GM23248 (cell line): Measurements from ENCODE around the gene MCOLN3. TPM values are rescaled to one million over a fixed set of nuclear protein-coding genes. Genes with fewer than 3 reads are reported as not detected.

Source experiments
- DNase-seq: peaks from one replicate; pipeline ENCODE4 v3.0.0-alpha.2; 2015
- H2AFZ ChIP-seq: fragments of 200-600 bp; sonication (generic); 2 replicates; pipeline ENCODE4 v1.6.1; 2016; ENCODE audit warnings: antibody characterized with exemption
- H3F3A ChIP-seq: fragments of 200-600 bp; sonication (generic); 2 replicates; pipeline ENCODE4 v1.6.1; 2016; ENCODE audit warnings: mild to moderate bottlenecking, antibody characterized with exemption, mixed run types; ENCODE audit not compliant: insufficient read depth
- H3K27ac ChIP-seq: fragments of 200-600 bp; sonication (generic); 2 replicates; pipeline ENCODE4 v1.5.1; 2016; ENCODE audit warnings: mild to moderate bottlenecking
- H3K27me3 ChIP-seq: fragments of 200-600 bp; sonication (generic); replicated peaks from 2 replicates; pipeline ENCODE4 v1.6.1; 2016; ENCODE audit warnings: mild to moderate bottlenecking; ENCODE audit not compliant: insufficient read depth
- H3K36me3 ChIP-seq: fragments of 200-600 bp; sonication (generic); 2 replicates; pipeline ENCODE4 v1.6.1; 2016; ENCODE audit warnings: low read depth, mild to moderate bottlenecking
- H3K4me1 ChIP-seq: fragments of 200-600 bp; sonication (generic); 2 replicates; pipeline ENCODE4 v1.6.1; 2016; ENCODE audit warnings: mild to moderate bottlenecking; ENCODE audit not compliant: insufficient read depth
- H3K4me2 ChIP-seq: fragments of 200-600 bp; sonication (generic); one replicate; pipeline ENCODE4 v1.6.1; 2016; ENCODE audit warnings: mild to moderate bottlenecking; ENCODE audit not compliant: unreplicated experiment
- H3K4me3 ChIP-seq: fragments of 200-600 bp; sonication (generic); 2 replicates; pipeline ENCODE4 v1.5.1; 2016; ENCODE audit warnings: mild to moderate bottlenecking
- H3K79me2 ChIP-seq: fragments of 200-600 bp; sonication (generic); 2 replicates; pipeline ENCODE4 v1.6.1; 2016; ENCODE audit warnings: mild to moderate bottlenecking; ENCODE audit not compliant: insufficient read depth
- H3K9ac ChIP-seq: fragments of 200-600 bp; sonication (generic); 2 replicates; pipeline ENCODE4 v1.6.1; 2016; ENCODE audit warnings: mild to moderate bottlenecking
- H3K9me2 ChIP-seq: fragments of 200-600 bp; sonication (generic); 2 replicates; pipeline ENCODE4 v1.6.1; 2016; ENCODE audit warnings: mixed run types, mild to moderate bottlenecking, moderate library complexity; ENCODE audit not compliant: insufficient read depth
- H3K9me3 ChIP-seq: fragments of 200-600 bp; sonication (generic); one replicate; pipeline ENCODE4 v1.6.1; 2017; ENCODE audit warnings: low read depth
- H4K20me1 ChIP-seq: fragments of 200-600 bp; sonication (generic); 2 replicates; pipeline ENCODE4 v1.6.0; 2016; ENCODE audit not compliant: insufficient read depth
- EZH2 ChIP-seq: fragments of 200-600 bp; sonication (generic); IDR thresholded peaks from 2 replicates; pipeline ENCODE4 v1.6.1; 2018; ENCODE audit warnings: antibody characterized with exemption, mild to moderate bottlenecking; ENCODE audit not compliant: insufficient read depth, poor library complexity, severe bottlenecking
- EZH2phosphoT487 ChIP-seq: fragments of 200-600 bp; sonication (generic); IDR thresholded peaks from 2 replicates; pipeline ENCODE4 v1.6.1; 2018; ENCODE audit warnings: antibody characterized with exemption, moderate library complexity, mild to moderate bottlenecking, low read depth; ENCODE audit not compliant: insufficient read depth
- WGBS, 2 experiments: methylation state at CpG; one replicate each; pipeline ENCODE4 v1.1.6; 2015 to 2017; ENCODE audit warnings: low lambda C conversion rate in 2 of 2, low coverage in 1 of 2; ENCODE audit errors: missing lambda C conversion rate in 2 of 2; 5-methylcytosine and 5-hydroxymethylcytosine counted together
- in situ Hi-C: fragments of 300-500 bp; cut with MboI; formaldehyde crosslinking; loops from 2 replicates; pipeline ENCODE4 v1.15.0; 2020
- polyA plus RNA-seq: library from polyadenylated mRNA; unstranded; fragments of >200 nt; fragmentation: Nextera tagmentation; extraction: Ambion mirVana; gene quantifications from 2 replicates; pipeline ENCODE4 v1.2.1, GENCODE V29; 2016
- total RNA-seq: library from RNA; depleted of rRNA; stranded (reverse); fragments of >200 nt; shearing (Covaris generic); gene quantifications from 2 replicates; pipeline ENCODE4 v1.2.3, GENCODE V29; 2014

Gene MCOLN3
- total and polyA plus RNA-seq, 2 experiments from 2014 or later, result 0.54 to 1.0 TPM

GRCh38 chr1:85059563-85059962, 11.3 kb upstream of the MCOLN3 start:
- TF ChIP-seq EZH2phosphoT487 (no peak), EZH2 (no peak)
- H3K4me3 ChIP-seq, result no peak overlapping the region
- DNase-seq, result no peak
- no peaks in the 10 kb centered on the region for H3K27me3 ChIP-seq
- no peaks in the 10 kb centered on the region for H4K20me1 ChIP-seq
- no peaks in the 10 kb centered on the region for H3K36me3 ChIP-seq
- H3K4me1 ChIP-seq, result peaks cover 5% of the 10 kb centered on the region
- H3F3A ChIP-seq, result no peaks in the 10 kb centered on the region
- 97 to 98% methylated on average over 2 of the region's 2 CpGs for WGBS, 2 experiments
- no peaks in the 10 kb centered on the region for H3K9me2 ChIP-seq
- H3K9me3 ChIP-seq, result no peaks in the 10 kb centered on the region
- H3K4me2 ChIP-seq, result no peak overlapping the region
- in situ Hi-C loops, result no loop called here
- H3K79me2 ChIP-seq, result no peaks in the 10 kb centered on the region
- H3K9ac ChIP-seq, result no peak overlapping the region
- H2AFZ ChIP-seq, result no peak overlapping the region
- H3K27ac ChIP-seq, result no peak overlapping the region

- no peak overlapping the region for H3K4me2 ChIP-seq
- in situ Hi-C loops, result no loop called here
- H3K4me1 ChIP-seq, result peaks cover 5% of the 10 kb centered on the region
- no peaks in the 10 kb centered on the region for H3K36me3 ChIP-seq
- H3K27ac ChIP-seq, result no peak overlapping the region
- no peaks in the 10 kb centered on the region for H3F3A ChIP-seq
- no peaks in the 10 kb centered on the region for H3K27me3 ChIP-seq
- TF ChIP-seq EZH2 (no peak), EZH2phosphoT487 (no peak)
- no peak overlapping the region for H3K4me3 ChIP-seq
- no peaks in the 10 kb centered on the region for H4K20me1 ChIP-seq
- no peaks in the 10 kb centered on the region for H3K9me3 ChIP-seq
- WGBS, 2 experiments, result 2 to 7% methylated on average over 1 of the region's 1 CpG
- H3K79me2 ChIP-seq, result no peaks in the 10 kb centered on the region
- H3K9ac ChIP-seq, result no peak overlapping the region
- no peaks in the 10 kb centered on the region for H3K9me2 ChIP-seq
- no peak overlapping the region for H2AFZ ChIP-seq
- no peak for DNase-seq
Observed at GRCh38 chr1:85058786-85059185, 10.5 kb upstream of the MCOLN3 start.

- 7 to 26% methylated on average over 1 of the region's 1 CpG for WGBS, 2 experiments
- no peak for DNase-seq
- H3F3A ChIP-seq, result no peaks in the 10 kb centered on the region
- no peaks in the 10 kb centered on the region for H3K9me2 ChIP-seq
- no peak overlapping the region for H2AFZ ChIP-seq
- no peaks in the 10 kb centered on the region for H4K20me1 ChIP-seq
- H3K4me1 ChIP-seq, result peaks cover 5% of the 10 kb centered on the region
- in situ Hi-C loops, result no loop called here
- no peak overlapping the region for H3K4me3 ChIP-seq
- no peaks in the 10 kb centered on the region for H3K79me2 ChIP-seq
- TF ChIP-seq EZH2phosphoT487 (no peak), EZH2 (no peak)
- H3K4me2 ChIP-seq, result no peak overlapping the region
- H3K36me3 ChIP-seq, result no peaks in the 10 kb centered on the region
- no peaks in the 10 kb centered on the region for H3K9me3 ChIP-seq
- H3K27ac ChIP-seq, result no peak overlapping the region
- H3K9ac ChIP-seq, result no peak overlapping the region
- H3K27me3 ChIP-seq, result no peaks in the 10 kb centered on the region
Observed at GRCh38 chr1:85058311-85058710, 10.0 kb upstream of the MCOLN3 start.

GRCh38 chr1:85054664-85055063, 6.4 kb upstream of the MCOLN3 start:
- Histone ChIP-seq H2AFZ (no peak overlapping the region), H3F3A (no peaks in the 10 kb centered on the region), H3K9me2 (no peaks in the 10 kb centered on the region), H3K27me3 (0 out of 2 replicates have a peak, but pooled peaks cover 6% of the 10 kb centered on the region), H4K20me1 (no peaks in the 10 kb centered on the region), H3K4me3 (no peak overlapping the region), H3K9ac (no peak overlapping the region), H3K27ac (no peak overlapping the region), H3K4me1 (no peaks in the 10 kb centered on the region), H3K79me2 (no peaks in the 10 kb centered on the region), H3K9me3 (no peaks in the 10 kb centered on the region), H3K4me2 (no peak overlapping the region), H3K36me3 (no peaks in the 10 kb centered on the region)
- in situ Hi-C loops, result no loop called here
- DNase-seq, result no peak
- WGBS, 2 experiments, result 77 to 83% methylated on average over 4 of the region's 4 CpGs
- TF ChIP-seq EZH2phosphoT487, result no peak
- TF ChIP-seq EZH2, result no peak

- no peak overlapping the region for H3K9ac ChIP-seq
- no peak for DNase-seq
- H3K9me2 ChIP-seq, result no peaks in the 10 kb centered on the region
- in situ Hi-C loops, result no loop called here
- H3K4me3 ChIP-seq, result no peak overlapping the region
- 87 to 89% methylated on average over 11 of the region's 11 CpGs for WGBS, 2 experiments
- no peak overlapping the region for H3K4me2 ChIP-seq
- H3K79me2 ChIP-seq, result no peaks in the 10 kb centered on the region
- peaks cover 33% of the 10 kb centered on the region for H3K27me3 ChIP-seq
- H4K20me1 ChIP-seq, result no peaks in the 10 kb centered on the region
- no peak overlapping the region for H2AFZ ChIP-seq
- H3K36me3 ChIP-seq, result no peaks in the 10 kb centered on the region
- H3F3A ChIP-seq, result no peaks in the 10 kb centered on the region
- no peak overlapping the region for H3K27ac ChIP-seq
- H3K9me3 ChIP-seq, result no peaks in the 10 kb centered on the region
- no peaks in the 10 kb centered on the region for H3K4me1 ChIP-seq
- TF ChIP-seq EZH2 (no peak), EZH2phosphoT487 (no peak)
Observed at GRCh38 chr1:85049735-85050166, 1.5 kb upstream of the MCOLN3 start.
